GM19468 (cell line): ENCODE measurements around the gene UNC93B1.
"Not testable (repeated sequence)": the region's sequence is repeated elsewhere in the genome, so short reads cannot be mapped to it uniquely, and the experiment has no call there.

Experiments
- ATAC-seq: cut with Tn5 transposase; IDR thresholded peaks from one replicate; pipeline ENCODE4 v1.9.1; 2021; ENCODE audit warnings: mild to moderate bottlenecking, moderate library complexity, moderate number of reproducible peaks; ENCODE audit not compliant: unreplicated experiment; ENCODE audit errors: extremely low read depth

UNC93B1 gene

GRCh38 chr11:67954251-67954650 lies 49.6 kb downstream of the UNC93B1 start:
- not testable (repeated sequence) for ATAC-seq

- ATAC-seq: not testable (repeated sequence)
Measured at GRCh38 chr11:67950705-67951104, 53.2 kb downstream of the UNC93B1 start.

- ATAC-seq: not testable (repeated sequence)
Measured at GRCh38 chr11:67947785-67948184, 56.1 kb downstream of the UNC93B1 start.

GRCh38 chr11:67946403-67946802 lies 57.5 kb downstream of the UNC93B1 start:
- ATAC-seq: not testable (repeated sequence)

GRCh38 chr11:67943406-67943805 lies 60.5 kb downstream of the UNC93B1 start:
- ATAC-seq: not testable (repeated sequence)
